Frontal cortex (tissue), 4 donors: ENCODE data around the gene CYTH1. TPM values are rescaled to one million over a fixed set of nuclear protein-coding genes. Genes with fewer than 3 reads are reported as not detected.

Experiments
- DNase-seq, 2 donors: peaks; one replicate each; pipeline ENCODE4 v3.0.0; 2012; ENCODE audit warnings: low spot score in 2 of 2
- FAIRE-seq: peaks from 2 replicates; lab custom pipeline; 2012; peaks lifted over from hg19 to GRCh38; lab: Jason Lieb, UNC
- total RNA-seq: library from RNA; depleted of rRNA; stranded (reverse); fragments of >200 nt; gene quantifications from one replicate; pipeline ENCODE4 v1.2.3, GENCODE V29; 2014
- donor health status: control.
- donor health status: control.
- donor health status: control.

CYTH1 gene, protein sequence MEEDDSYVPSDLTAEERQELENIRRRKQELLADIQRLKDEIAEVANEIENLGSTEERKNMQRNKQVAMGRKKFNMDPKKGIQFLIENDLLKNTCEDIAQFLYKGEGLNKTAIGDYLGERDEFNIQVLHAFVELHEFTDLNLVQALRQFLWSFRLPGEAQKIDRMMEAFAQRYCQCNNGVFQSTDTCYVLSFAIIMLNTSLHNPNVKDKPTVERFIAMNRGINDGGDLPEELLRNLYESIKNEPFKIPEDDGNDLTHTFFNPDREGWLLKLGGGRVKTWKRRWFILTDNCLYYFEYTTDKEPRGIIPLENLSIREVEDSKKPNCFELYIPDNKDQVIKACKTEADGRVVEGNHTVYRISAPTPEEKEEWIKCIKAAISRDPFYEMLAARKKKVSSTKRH
- total RNA-seq = 53.4 TPM

- no peak for FAIRE-seq
- DNase-seq = no peak
These were observed at the start of gene CYTH1 for GRCh38 chr17:78781893-78782304. Gene CYTH1 (minus strand): TSS chr17:78782273. CDS start chr17:78782223, 50 bp downstream.

DNA sequence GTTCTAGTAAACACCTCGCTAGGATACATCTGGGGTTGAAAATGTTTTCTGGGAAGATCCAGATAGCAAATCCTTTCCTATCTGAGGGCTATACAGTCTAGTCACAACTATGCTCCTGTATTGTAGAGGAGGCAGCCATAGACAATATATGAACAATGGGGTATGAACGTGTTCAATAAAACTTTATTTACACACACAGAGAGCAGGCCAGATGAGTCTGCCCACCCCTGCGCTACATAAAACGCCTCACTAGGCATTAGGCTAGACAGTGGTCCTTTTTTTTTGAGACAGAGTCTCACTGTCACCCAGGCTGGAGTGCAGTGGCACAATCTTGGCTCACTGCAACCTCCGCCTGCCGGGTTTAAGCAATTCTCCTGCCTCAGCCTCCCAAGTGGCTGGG is 47.4 kb upstream of the CYTH1 start:
- no peak for DNase-seq

GRCh38 chr17:78828470-78829185 is 46.6 kb upstream of the CYTH1 start:
- FAIRE-seq = no peak

More for the DNA sequence above, 47.4 kb upstream of the CYTH1 start:
- no peak for FAIRE-seq

GRCh38 chr17:78826836-78827509 is 44.9 kb upstream of the CYTH1 start:
- DNase-seq (no peak), FAIRE-seq (no peak)

More at GRCh38 chr17:78828470-78829185, 46.6 kb upstream of the CYTH1 start:
- no peak for DNase-seq

DNA sequence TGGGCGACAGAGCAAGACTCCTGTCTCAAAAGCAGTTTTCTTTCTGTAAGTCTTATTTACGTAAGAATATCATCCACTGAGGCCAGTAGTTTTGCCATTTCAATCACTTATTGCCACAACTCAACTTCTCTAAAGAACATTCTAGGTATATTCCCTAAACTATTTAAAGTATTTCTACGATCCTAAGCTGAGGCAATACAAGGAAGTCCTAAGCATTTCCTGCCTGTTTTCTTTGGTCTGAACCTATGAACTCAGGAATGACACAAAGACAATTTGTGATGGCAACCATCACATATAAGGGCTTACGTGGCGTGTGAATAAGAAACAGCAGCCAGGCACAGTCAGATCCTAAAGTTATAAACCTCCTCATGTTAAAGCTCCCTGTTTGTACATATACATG is 44.3 kb upstream of the CYTH1 start:
- FAIRE-seq (no peak), DNase-seq (no peak)

DNA sequence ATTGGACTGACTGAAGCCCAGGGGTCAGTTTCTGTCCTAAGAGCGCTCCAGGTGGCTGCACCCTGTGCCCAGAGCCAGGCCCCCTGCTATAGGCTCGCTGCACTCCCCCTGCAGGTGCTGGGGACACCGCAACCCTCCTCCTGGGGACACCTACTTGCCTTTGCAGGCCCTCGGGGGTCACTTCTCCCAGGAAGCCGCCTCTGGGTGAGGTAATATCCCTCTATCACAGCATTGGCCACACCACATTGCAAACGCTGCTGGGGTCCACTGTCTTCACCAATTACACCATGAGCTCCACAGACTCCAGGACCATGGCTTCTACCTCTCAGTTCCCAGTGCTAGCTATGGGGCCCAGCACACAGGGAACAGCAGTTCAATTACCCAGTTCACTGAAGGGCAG is 43.6 kb upstream of the CYTH1 start:
- no peak for DNase-seq
- no peak for FAIRE-seq

GRCh38 chr17:78824240-78824639 is 42.2 kb upstream of the CYTH1 start:
- FAIRE-seq (no peak), DNase-seq (no peak)

DNA sequence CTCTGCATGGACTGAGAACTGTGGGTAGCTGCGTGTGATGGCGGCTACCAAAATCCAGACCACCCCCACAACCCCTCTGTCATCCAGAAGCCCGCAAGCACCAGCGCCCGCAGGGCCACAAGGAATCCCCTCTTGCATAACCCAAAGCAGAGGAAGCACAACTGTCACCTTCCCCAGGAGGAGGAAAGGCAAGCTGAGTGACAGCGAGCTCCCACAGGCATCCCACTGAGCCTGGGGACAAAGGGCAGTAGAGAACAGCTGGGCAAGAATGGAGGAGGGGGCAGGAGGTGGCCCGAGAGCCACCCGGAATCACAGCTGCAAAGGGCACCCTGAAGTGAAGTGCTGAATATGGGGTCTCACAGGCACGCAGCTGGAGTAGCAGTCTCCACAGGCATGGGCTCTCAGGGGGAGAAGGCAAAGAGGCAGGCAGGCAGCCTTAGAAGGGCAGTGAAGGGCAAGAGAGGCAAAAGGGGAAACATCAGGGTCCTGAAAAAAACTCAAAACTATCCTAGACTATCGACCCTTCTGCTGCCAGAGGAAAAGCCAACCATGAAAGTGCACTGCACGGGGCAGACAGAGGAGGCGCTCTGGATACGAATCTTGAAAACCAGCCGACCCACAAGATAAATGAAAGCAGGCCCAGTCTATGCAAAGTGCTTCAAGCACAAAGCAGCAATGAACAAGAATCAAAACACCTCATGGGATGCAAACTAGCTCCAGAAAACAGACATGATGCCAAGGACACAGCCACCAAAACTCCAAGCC is 41.4 kb upstream of the CYTH1 start:
- DNase-seq = no peak
- no peak for FAIRE-seq

DNA sequence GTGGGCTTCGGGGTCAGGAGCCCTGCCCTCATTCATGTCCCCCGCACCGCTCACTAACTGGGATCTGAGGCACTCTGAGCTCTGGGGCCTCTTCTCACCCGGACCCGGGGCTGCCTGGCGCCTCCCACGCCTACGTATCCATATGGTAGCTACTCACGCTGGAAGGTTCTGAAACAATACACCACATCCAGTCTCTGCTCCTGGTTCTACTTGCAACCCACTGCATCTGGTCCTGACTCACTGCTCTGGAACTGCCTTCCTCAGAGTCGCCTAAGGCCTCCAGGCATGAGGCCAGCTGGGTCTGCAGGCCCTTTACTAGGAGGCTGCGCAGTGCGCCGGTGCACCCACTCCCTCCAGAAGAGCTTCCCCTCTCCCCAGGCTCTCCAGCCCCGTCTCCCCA is 40.5 kb upstream of the CYTH1 start:
- FAIRE-seq (no peak), DNase-seq (peak in 1 of 2 donors; percentile 67)

GRCh38 chr17:78821961-78822360 is 39.9 kb upstream of the CYTH1 start:
- DNase-seq (no peak), FAIRE-seq (no peak)

DNA sequence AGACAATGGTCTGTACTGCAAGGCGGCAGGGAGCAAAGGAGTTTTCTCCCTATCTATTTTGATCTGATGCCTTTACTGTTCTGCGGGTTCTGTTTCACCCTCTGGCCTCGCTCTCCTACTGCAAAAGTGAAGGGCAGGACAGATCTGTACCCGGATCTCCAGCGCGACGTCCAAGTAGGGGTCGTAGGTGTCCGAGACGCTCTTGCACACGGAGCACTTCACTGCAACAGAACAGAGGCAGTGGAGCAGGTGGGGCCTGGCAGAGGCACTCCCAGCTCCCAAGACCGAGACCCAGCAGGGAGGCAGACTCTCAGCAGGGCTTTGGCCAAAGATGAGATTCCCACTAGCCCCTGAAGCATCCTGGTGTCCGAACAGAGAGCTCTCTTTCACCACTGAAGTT is 38.8 kb upstream of the CYTH1 start:
- FAIRE-seq = no peak
- DNase-seq = no peak

GRCh38 chr17:78819806-78820792 is 38.0 kb upstream of the CYTH1 start:
- DNase-seq = no peak

DNA sequence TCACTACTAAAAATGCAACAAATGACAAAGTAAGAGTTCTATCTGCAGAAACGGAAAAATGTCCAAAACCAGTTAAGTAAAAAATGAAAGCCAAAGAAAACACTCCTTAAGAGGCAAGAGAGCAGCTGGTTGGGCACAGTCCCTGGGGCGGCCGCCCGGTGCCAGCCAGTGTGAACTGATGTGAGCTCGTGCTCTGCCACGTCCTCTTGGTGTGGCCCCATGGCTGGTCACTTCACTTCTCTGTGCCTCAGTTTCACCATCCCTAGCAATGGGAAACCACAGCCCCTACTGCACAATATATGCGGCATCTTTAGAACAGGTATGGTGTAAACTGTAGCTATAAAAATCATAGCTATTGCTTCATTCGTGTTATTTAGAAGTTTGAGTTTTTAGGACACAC is 37.3 kb upstream of the CYTH1 start:
- DNase-seq (no peak), FAIRE-seq (no peak)

More at GRCh38 chr17:78819806-78820792, 38.0 kb upstream of the CYTH1 start:
- FAIRE-seq = no peak

GRCh38 chr17:78818932-78819331 is 36.9 kb upstream of the CYTH1 start:
- no peak for FAIRE-seq
- no peak for DNase-seq

GRCh38 chr17:78818152-78818846 is 36.2 kb upstream of the CYTH1 start:
- DNase-seq (no peak), FAIRE-seq (no peak)

DNA sequence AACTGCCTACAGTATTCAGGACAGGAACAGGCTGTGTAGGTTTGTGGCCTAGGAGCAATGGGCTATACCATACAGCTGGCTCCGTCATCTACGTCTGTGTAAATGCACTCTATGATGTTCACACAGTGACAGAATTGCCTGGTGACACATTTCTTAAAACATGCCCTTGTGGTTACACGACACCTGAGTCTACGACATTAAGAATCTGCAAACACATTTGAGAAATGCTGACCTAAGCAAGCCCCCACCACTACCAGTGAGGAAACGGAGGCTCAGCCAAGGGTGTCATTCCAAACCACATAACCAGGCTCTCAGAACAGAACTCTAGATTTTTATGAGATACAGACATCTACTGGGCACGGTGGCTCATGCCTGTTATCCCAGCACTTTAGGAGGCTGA is 35.0 kb upstream of the CYTH1 start:
- DNase-seq (no peak), FAIRE-seq (no peak)

DNA sequence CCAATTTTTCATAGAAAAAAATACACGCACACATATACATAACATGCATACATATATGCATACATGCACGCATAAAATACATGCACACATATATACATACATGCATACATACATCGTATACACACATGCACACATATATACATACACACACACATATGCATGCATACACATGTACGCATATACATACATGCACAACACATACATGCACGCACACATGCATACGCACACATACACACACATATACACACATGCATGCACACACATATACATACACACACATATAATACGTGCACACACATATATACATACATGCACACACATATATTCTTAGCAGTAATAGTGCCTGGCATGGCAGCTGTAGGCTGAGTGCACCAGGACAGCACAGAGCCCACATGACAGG is 33.6 kb upstream of the CYTH1 start:
- no peak for FAIRE-seq
- no peak for DNase-seq

DNA sequence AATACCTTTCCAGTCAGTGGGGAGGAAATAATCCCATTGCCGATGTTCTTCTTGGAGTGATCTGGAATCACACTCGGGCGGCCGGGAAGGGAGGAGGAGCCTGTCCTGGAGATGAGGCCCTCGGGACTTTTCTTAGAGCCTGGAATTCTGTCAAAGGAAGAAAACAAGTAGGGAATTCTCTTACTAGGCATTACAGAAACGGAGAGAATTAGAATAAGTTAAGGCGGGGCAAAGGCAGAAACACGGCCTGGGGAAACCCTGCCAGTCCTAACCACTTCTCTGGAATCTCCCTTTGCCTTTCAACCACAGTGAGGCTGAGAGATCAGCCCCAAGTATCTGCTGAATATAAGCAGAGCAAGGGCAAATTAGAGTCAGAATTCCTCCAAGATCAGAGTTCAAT is 30.8 kb upstream of the CYTH1 start:
- DNase-seq (no peak), FAIRE-seq (no peak)
